ENCODE results near the gene PRPF31.
"Not testable (repeated sequence)": the region's sequence is repeated elsewhere in the genome, so short reads cannot be mapped to it uniquely, and the experiment has no call there.

- not testable (repeated sequence) for TF ChIP-seq CTCF (IDR thresholded peaks at IDR 0.05); TEAD4 (IDR thresholded peaks at IDR 0.05; ENCODE audit: borderline replicate concordance, insufficient read depth); RAD21 (IDR thresholded peaks at IDR 0.05; ENCODE audit: low read length)
Observed at GRCh38 chr19:54171736-54172431, 56.3 kb downstream of the PRPF31 start.
